Measurements from ENCODE around the gene RPL12. TPM values are rescaled to one million over a fixed set of nuclear protein-coding genes. Genes with fewer than 3 reads are reported as not detected.
"Not testable (repeated sequence)": the region's sequence is repeated elsewhere in the genome, so short reads cannot be mapped to it uniquely, and the experiment has no call there.

RPL12 gene
- total and polyA plus RNA-seq, 10 donors = 1,013 to 9,017 (median 1,657) TPM

GRCh38 chr9:127473501-127473900, 22.3 kb upstream of the RPL12 start:
- Histone ChIP-seq H3K9me3 (no peaks in the 10 kb centered on the region), H3K27ac (no peak overlapping the region), H3K27me3 (replicated peaks in 1 of 7) (no peaks in the 10 kb centered on the region), H3K36me3 (peaks cover 0 to 96% (median 40%) of the 10 kb centered on the region in 6 donors), H3K4me3 (no peak overlapping the region), H3K4me1 (no peaks in the 10 kb centered on the region)
- intact Hi-C loops (cut with DNase I; ENCODE audit: low total_unique reads) = no loop called here
- no peak for DNase-seq
- TF ChIP-seq POLR2AphosphoS5 (IDR thresholded peaks at IDR 0.05) (no peak), CTCF (IDR thresholded peaks at IDR 0.05 in 8 of 11, conservative IDR thresholded peaks at IDR 0.05 in 3 of 11) (no peak), POLR2A (IDR thresholded peaks at IDR 0.05) (no peak)
- 92 to 97% (median 93%) methylated on average over 10 of the region's 10 CpGs for WGBS, 5 donors

GRCh38 chr9:127470662-127471061, 19.5 kb upstream of the RPL12 start:
- Histone ChIP-seq H3K27ac (no peak overlapping the region), H3K4me1 (no peaks in the 10 kb centered on the region), H3K9me3 (no peaks in the 10 kb centered on the region), H3K36me3 (peaks cover 0 to 89% (median 43%) of the 10 kb centered on the region in 6 donors), H3K27me3 (replicated peaks in 1 of 7) (no peaks in the 10 kb centered on the region), H3K4me3 (no peak overlapping the region)
- 95 to 98% (median 97%) methylated on average over 3 of the region's 3 CpGs for WGBS, 5 donors
- DNase-seq = no peak
- TF ChIP-seq CTCF (IDR thresholded peaks at IDR 0.05 in 8 of 11, conservative IDR thresholded peaks at IDR 0.05 in 3 of 11) = no peak
- no peak for TF ChIP-seq POLR2AphosphoS5 (IDR thresholded peaks at IDR 0.05)
- no peak for TF ChIP-seq POLR2A (IDR thresholded peaks at IDR 0.05)
- intact Hi-C loops (cut with DNase I; ENCODE audit: low total_unique reads) = no loop called here

GRCh38 chr9:127467621-127468020, 16.4 kb upstream of the RPL12 start:
- no peak for TF ChIP-seq POLR2A (IDR thresholded peaks at IDR 0.05)
- TF ChIP-seq POLR2AphosphoS5 (IDR thresholded peaks at IDR 0.05) = no peak
- TF ChIP-seq CTCF (IDR thresholded peaks at IDR 0.05 in 8 of 11, conservative IDR thresholded peaks at IDR 0.05 in 3 of 11) = no peak
- Histone ChIP-seq H3K27ac (no peak overlapping the region), H3K4me1 (no peaks in the 10 kb centered on the region), H3K36me3 (peaks cover 0 to 89% (median 52%) of the 10 kb centered on the region in 6 donors), H3K4me3 (no peak overlapping the region), H3K9me3 (no peaks in the 10 kb centered on the region), H3K27me3 (replicated peaks in 1 of 7) (no peaks in the 10 kb centered on the region)
- no peak for DNase-seq
- 95 to 98% (median 97%) methylated on average over 14 of the region's 14 CpGs for WGBS, 5 donors
- intact Hi-C loops (cut with DNase I; ENCODE audit: low total_unique reads) = no loop called here

GRCh38 chr9:127466407-127466917, 15.3 kb upstream of the RPL12 start:
- peaks cover 0 to 93% (median 62%) of the 10 kb centered on the region in 6 donors for H3K36me3 ChIP-seq
- intact Hi-C loops (cut with DNase I; ENCODE audit: low total_unique reads); H3K9me3 ChIP-seq; H3K27me3 ChIP-seq (replicated peaks in 1 of 7); H3K4me3 ChIP-seq; H3K27ac ChIP-seq; H3K4me1 ChIP-seq; DNase-seq: not testable (repeated sequence)
- WGBS, 5 donors = 94 to 99% (median 96%) methylated on average over 5 of the region's 5 CpGs

GRCh38 chr9:127463911-127464310, 12.7 kb upstream of the RPL12 start:
- Histone ChIP-seq H3K27me3 (replicated peaks in 1 of 7) (no peaks in the 10 kb centered on the region), H3K4me3 (no peak overlapping the region), H3K9me3 (no peaks in the 10 kb centered on the region), H3K27ac (no peak overlapping the region), H3K36me3 (peaks cover 0 to 94% (median 78%) of the 10 kb centered on the region in 6 donors), H3K4me1 (no peaks in the 10 kb centered on the region)
- WGBS, 5 donors = 76 to 95% (median 89%) methylated on average over 4 to 7 of the region's 7 CpGs
- TF ChIP-seq POLR2AphosphoS5 (IDR thresholded peaks at IDR 0.05) (no peak), CTCF (IDR thresholded peaks at IDR 0.05 in 8 of 11, conservative IDR thresholded peaks at IDR 0.05 in 3 of 11) (no peak), POLR2A (IDR thresholded peaks at IDR 0.05) (no peak)
- DNase-seq = no peak
- intact Hi-C loops (cut with DNase I; ENCODE audit: low total_unique reads) = no loop called here
